Activated CD4-positive, alpha-beta T cell treated with anti-CD3 and anti-CD28 coated beads for 48 hours (primary cell): ENCODE data around the gene TNRC6B.
A peak's percentile ranks its signal among the peaks of the same experiment; 100 is the strongest.
"Not testable (repeated sequence)": the region's sequence is repeated elsewhere in the genome, so short reads cannot be mapped to it uniquely, and the experiment has no call there.

Experiments used
- DNase-seq: peaks from one replicate; pipeline ENCODE4 v3.0.0-alpha.2; 2020

The TNRC6B gene

GRCh38 chr22:40294696-40295095, 117.0 kb downstream of the TNRC6B start:
- no peak for DNase-seq

GRCh38 chr22:40300316-40300715, 122.6 kb downstream of the TNRC6B start:
- DNase-seq, result no peak

GRCh38 chr22:40300884-40301672, 123.4 kb downstream of the TNRC6B start:
- DNase-seq, result no peak

- peak; percentile 43 for DNase-seq
These were observed 124.4 kb downstream of the TNRC6B start for GRCh38 chr22:40302149-40302548.

GRCh38 chr22:40305625-40306024, 127.9 kb downstream of the TNRC6B start:
- DNase-seq, result no peak

GRCh38 chr22:40308999-40309573, 131.4 kb downstream of the TNRC6B start:
- DNase-seq, result no peak

GRCh38 chr22:40309631-40310030, 131.9 kb downstream of the TNRC6B start:
- no peak for DNase-seq

- DNase-seq, result no peak
These were observed 132.5 kb downstream of the TNRC6B start for GRCh38 chr22:40310081-40310767.

GRCh38 chr22:40310768-40311120, 133.0 kb downstream of the TNRC6B start:
- DNase-seq, result no peak

- DNase-seq, result not testable (repeated sequence)
These were observed 133.9 kb downstream of the TNRC6B start for GRCh38 chr22:40311646-40312045.

GRCh38 chr22:40312050-40312449, 134.3 kb downstream of the TNRC6B start:
- no peak for DNase-seq

GRCh38 chr22:40313007-40313406, 135.3 kb downstream of the TNRC6B start:
- no peak for DNase-seq

- no peak for DNase-seq
These were observed 136.3 kb downstream of the TNRC6B start for GRCh38 chr22:40314041-40314440.

GRCh38 chr22:40320687-40321086, 143.0 kb downstream of the TNRC6B start:
- no peak for DNase-seq

- DNase-seq, result no peak
These were observed 144.3 kb downstream of the TNRC6B start for GRCh38 chr22:40322021-40322420.

- DNase-seq, result no peak
These were observed 145.2 kb downstream of the TNRC6B start for GRCh38 chr22:40322818-40323447.

GRCh38 chr22:40323681-40324171, 146.0 kb downstream of the TNRC6B start:
- DNase-seq, result peak; percentile 40

- peak; percentile 43 for DNase-seq
These were observed 147.0 kb downstream of the TNRC6B start for GRCh38 chr22:40324468-40325305.

GRCh38 chr22:40325315-40325714, 147.6 kb downstream of the TNRC6B start:
- peak; percentile 78 for DNase-seq

GRCh38 chr22:40326905-40327735, 149.4 kb downstream of the TNRC6B start:
- DNase-seq, result no peak
